Endothelial cell of umbilical vein (primary cell): ENCODE results near the gene EDN1.

Source experiments
- CTCF ChIP-seq, 2 donors: IDR thresholded peaks; 1 replicate in 1 of 2; 2 replicates in 1 of 2; pipeline ENCODE4 v1.5.1; 2011; ENCODE audit warnings: low read length in 2 of 2, mild to moderate bottlenecking in 2 of 2, moderate library complexity in 2 of 2, control low read depth in 1 of 2, inconsistent platforms in 1 of 2, low read depth in 1 of 2; ENCODE audit not compliant: insufficient read depth in 1 of 2; ENCODE audit errors: extremely low read depth in 1 of 2
- FOS ChIP-seq: IDR thresholded peaks from 2 replicates; pipeline ENCODE4 v1.6.1; 2011; ENCODE audit warnings: mild to moderate bottlenecking, low read length, moderate library complexity, borderline replicate concordance; ENCODE audit not compliant: insufficient read depth
- GATA2 ChIP-seq: IDR thresholded peaks from 2 replicates; pipeline ENCODE4 v1.7.0; 2011; ENCODE audit warnings: low read depth, mild to moderate bottlenecking, moderate library complexity, mixed read lengths, low read length; ENCODE audit not compliant: insufficient read length, insufficient read depth
- MAX ChIP-seq: IDR thresholded peaks from 2 replicates; pipeline ENCODE4 v1.6.1; 2011; ENCODE audit not compliant: insufficient read depth, insufficient read length
- POLR2A ChIP-seq: IDR thresholded peaks from 2 replicates; pipeline ENCODE4 v1.6.1; 2012; ENCODE audit warnings: low read depth, mild to moderate bottlenecking, control low read depth, low read length
- POLR2AphosphoS5 ChIP-seq: IDR thresholded peaks from 2 replicates; pipeline ENCODE4 v1.6.1; 2012; ENCODE audit warnings: low read depth, mild to moderate bottlenecking, control low read depth, low read length, moderate library complexity; ENCODE audit not compliant: insufficient read depth

- no peak for TF ChIP-seq CTCF (IDR thresholded peaks at IDR 0.05; ENCODE audit: extremely low read depth in 1 of 2, insufficient read depth in 1 of 2, low read depth in 1 of 2, low read length in 2 of 2)
- TF ChIP-seq POLR2AphosphoS5: no peak
- no peak for TF ChIP-seq POLR2A
- no peak for TF ChIP-seq GATA2
- TF ChIP-seq MAX: no peak
- TF ChIP-seq FOS: no peak
Measured at GRCh38 chr6:12344296-12344695, 54.1 kb downstream of the EDN1 start.
